ENCODE measurements around the gene GAS2. TPM values are rescaled to one million over a fixed set of nuclear protein-coding genes. Genes with fewer than 3 reads are reported as not detected.
A peak's percentile ranks its signal among the peaks of the same experiment; 100 is the strongest.

The GAS2 gene
- total and polyA plus RNA-seq, 2 of the 4 experiments (the other 2 are of a cell fraction) = 0.51 to 0.90 TPM

GRCh38 chr11:22707119-22707899, 40.9 kb downstream of the GAS2 start:
- 0% methylated on average over 1 of the region's 3 CpGs; no CpG with 5 or more reads in 1 of the 2 experiments for WGBS, 2 experiments (ENCODE audit: extremely low coverage in 2 of 2, insufficient read length in 1 of 2)
- CTCF ChIA-PET = no interaction called here
- intact Hi-C loops (cut with micrococcal nuclease) = no loop called here

More at GRCh38 chr11:22707119-22707899, 40.9 kb downstream of the GAS2 start:
- ATAC-seq (ENCODE audit: low read depth) = peak; percentile 67
- BruUV-seq (replicated peaks) = no TSS peak
- Histone ChIP-seq H3K9me3 (ENCODE audit: control insufficient read depth, insufficient read depth, low read length) (no peaks in the 10 kb centered on the region), H3K27me3 (ENCODE audit: control insufficient read depth, insufficient read depth, low read length) (no peaks in the 10 kb centered on the region), H3K79me1 (ENCODE audit: low read depth in 1 of 2, low read length in 2 of 2) (no peaks in the 10 kb centered on the region), H4K91ac (ENCODE audit: insufficient read depth, low read depth, low read length) (peak overlapping the region; percentile 31; the same call in 1 of the 2 replicates), H2BK5ac (ENCODE audit: low read depth, low read length, poor library complexity, severe bottlenecking) (peak overlapping the region; percentile 68), H3K36me3 (ENCODE audit: control insufficient read depth, insufficient read depth, low read length) (no peaks in the 10 kb centered on the region), H3K23ac (ENCODE audit: low read depth, low read length) (no peak overlapping the region), H3K27ac (ENCODE audit: insufficient read depth, low read length) (peak overlapping the region; percentile 14; the same call in 1 of the 2 replicates), H2AFZ (replicated peaks; ENCODE audit: low read length, poor library complexity) (no peak overlapping the region), H2BK15ac (ENCODE audit: low read depth, low read length) (no peak overlapping the region), H3K9me1 (ENCODE audit: insufficient read depth, low read length) (no peaks in the 10 kb centered on the region), H2AK5ac (ENCODE audit: low read depth, low read length) (no peak overlapping the region), H3K14ac (replicated peaks; ENCODE audit: low read depth, low read length) (no peak overlapping the region), H3K4me2 (ENCODE audit: low read depth, low read length) (no peak overlapping the region; the same call in 1 of the 2 replicates), H4K20me1 (ENCODE audit: insufficient read depth, low read length) (no peaks in the 10 kb centered on the region), H3K18ac (ENCODE audit: low read depth, low read length) (peak overlapping the region; percentile 20), H2BK120ac (ENCODE audit: low read depth, low read length) (peak overlapping the region; percentile 17), H2BK20ac (ENCODE audit: low read depth, low read length) (peak overlapping the region; percentile 74; the same call in 1 of the 2 replicates), H3K4me3 (ENCODE audit: insufficient read depth, low read depth, low read length) (no peak overlapping the region), H3K9ac (ENCODE audit: low read depth, low read length) (no peak overlapping the region), H4K8ac (ENCODE audit: low read depth in 2 of 2, low read length in 2 of 2) (peak overlapping the region in 1 of 2 experiments; percentile 62; a peak in 1 of 4 replicates), H3K56ac (ENCODE audit: extremely low read depth, insufficient read depth, low read length) (no peak overlapping the region), H3K4me1 (ENCODE audit: control insufficient read depth, insufficient read depth, low read length) (no peaks in the 10 kb centered on the region), H3K4ac (ENCODE audit: low read depth, low read length) (peak overlapping the region; percentile 41; the same call in 1 of the 2 replicates), H4K5ac (ENCODE audit: low read depth, low read length) (no peak overlapping the region), H2AK9ac (replicated peaks; ENCODE audit: low read depth, low read length, poor library complexity) (no peak overlapping the region)
- dilution Hi-C loops (cut with HindIII; ENCODE audit: low sequenced_read_pairs, unreplicated experiment) (no loop called here), in situ Hi-C loops (cut with MboI; ENCODE audit: low sequenced_read_pairs) (no loop called here)
- peak; percentile 35 for DNase-seq
- TF ChIP-seq RAD21 (IDR thresholded peaks at IDR 0.05; ENCODE audit: low read length) = no peak
- POLR2A ChIA-PET (ENCODE audit: unreplicated experiment) = no interaction called here

All from IMR-90 (cell line).